HEK293 (cell line): ENCODE data around the gene GPR15.
A peak's percentile ranks its signal among the peaks of the same experiment; 100 is the strongest.

ENCODE experiments used
- EGR2 ChIP-seq: fragments of 450-650 bp; formaldehyde crosslinking; IDR thresholded peaks from 2 replicates; pipeline ENCODE4 v1.5.1; 2016; ENCODE audit warnings: low read depth, missing biosample characterization, missing genetic modification characterization
- MEIS1 ChIP-seq: sonication (generic); formaldehyde crosslinking; IDR thresholded peaks from 2 replicates; pipeline ENCODE4 v1.8.1; 2022; ENCODE audit warnings: missing genetic modification reagents, mild to moderate bottlenecking, borderline replicate concordance
- MYNN ChIP-seq: fragments of 450-650 bp; formaldehyde crosslinking; IDR thresholded peaks from 2 replicates; pipeline ENCODE4 v1.5.1; 2016; ENCODE audit warnings: missing biosample characterization, missing genetic modification characterization, borderline replicate concordance
- SP2 ChIP-seq: fragments of 450-650 bp; formaldehyde crosslinking; IDR thresholded peaks from 2 replicates; pipeline ENCODE4 v1.5.1; 2016; ENCODE audit warnings: missing biosample characterization, missing genetic modification characterization
- SP7 ChIP-seq: fragments of 450-650 bp; formaldehyde crosslinking; IDR thresholded peaks from 2 replicates; pipeline ENCODE4 v1.5.1; 2016; ENCODE audit warnings: missing biosample characterization, missing genetic modification characterization
- ZBTB17 ChIP-seq: fragments of 450-650 bp; formaldehyde crosslinking; IDR thresholded peaks from 2 replicates; pipeline ENCODE4 v1.5.1; 2016; ENCODE audit warnings: missing biosample characterization, missing genetic modification characterization
- ZFP3 ChIP-seq: fragments of 450-650 bp; formaldehyde crosslinking; IDR thresholded peaks from 2 replicates; pipeline ENCODE4 v1.5.1; 2016; ENCODE audit warnings: low read depth, missing biosample characterization, missing genetic modification characterization
- ZNF121 ChIP-seq: fragments of 450-650 bp; formaldehyde crosslinking; IDR thresholded peaks from 2 replicates; pipeline ENCODE4 v1.5.1; 2016; ENCODE audit warnings: missing biosample characterization, missing genetic modification characterization
- ZNF133 ChIP-seq: fragments of 450-650 bp; formaldehyde crosslinking; IDR thresholded peaks from 2 replicates; pipeline ENCODE4 v1.5.1; 2016; ENCODE audit warnings: missing biosample characterization, missing genetic modification characterization
- ZNF146 ChIP-seq: fragments of 450-650 bp; formaldehyde crosslinking; IDR thresholded peaks from 2 replicates; pipeline ENCODE4 v1.5.1; 2016; ENCODE audit warnings: missing biosample characterization, missing genetic modification characterization
- ZNF157 ChIP-seq: fragments of 450-650 bp; formaldehyde crosslinking; IDR thresholded peaks from 2 replicates; pipeline ENCODE4 v1.5.1; 2016; ENCODE audit warnings: missing biosample characterization, missing genetic modification characterization
- ZNF202 ChIP-seq: fragments of 450-650 bp; formaldehyde crosslinking; IDR thresholded peaks from 2 replicates; pipeline ENCODE4 v1.5.1; 2016; ENCODE audit warnings: missing biosample characterization, missing genetic modification characterization, borderline replicate concordance
- ZNF211 ChIP-seq: fragments of 450-650 bp; formaldehyde crosslinking; IDR thresholded peaks from 2 replicates; pipeline ENCODE4 v1.5.1; 2016; ENCODE audit warnings: low read depth, missing biosample characterization, missing genetic modification characterization
- ZNF23 ChIP-seq: fragments of 450-650 bp; formaldehyde crosslinking; IDR thresholded peaks from 2 replicates; pipeline ENCODE4 v1.5.1; 2016; ENCODE audit warnings: missing biosample characterization, missing genetic modification characterization, borderline replicate concordance
- ZNF324 ChIP-seq: fragments of 450-650 bp; formaldehyde crosslinking; IDR thresholded peaks from 2 replicates; pipeline ENCODE4 v1.5.1; 2016; ENCODE audit warnings: missing biosample characterization, missing genetic modification characterization
- ZNF350 ChIP-seq: fragments of 450-650 bp; formaldehyde crosslinking; IDR thresholded peaks from 2 replicates; pipeline ENCODE4 v1.5.0; 2017; ENCODE audit warnings: missing biosample characterization, mild to moderate bottlenecking, missing genetic modification characterization
- ZNF426 ChIP-seq: fragments of 450-650 bp; formaldehyde crosslinking; IDR thresholded peaks from 2 replicates; pipeline ENCODE4 v1.5.1; 2017; ENCODE audit warnings: missing biosample characterization, missing genetic modification characterization, mild to moderate bottlenecking, inconsistent platforms, moderate library complexity
- ZNF473 ChIP-seq: fragments of 450-650 bp; formaldehyde crosslinking; IDR thresholded peaks from 2 replicates; pipeline ENCODE4 v1.5.1; 2017; ENCODE audit warnings: missing biosample characterization, missing genetic modification characterization
- ZNF548 ChIP-seq: fragments of 450-650 bp; formaldehyde crosslinking; IDR thresholded peaks from 2 replicates; pipeline ENCODE4 v1.5.1; 2016; ENCODE audit warnings: missing biosample characterization, missing genetic modification characterization
- ZNF549 ChIP-seq: fragments of 450-650 bp; IDR thresholded peaks from 2 replicates; pipeline ENCODE4 v1.5.1; 2018; ENCODE audit warnings: missing biosample characterization, missing genetic modification characterization, mild to moderate bottlenecking, inconsistent platforms, moderate library complexity
- ZNF558 ChIP-seq: fragments of 450-650 bp; formaldehyde crosslinking; IDR thresholded peaks from 2 replicates; pipeline ENCODE4 v1.5.1; 2016; ENCODE audit warnings: missing biosample characterization, missing genetic modification characterization
- ZNF621 ChIP-seq: fragments of 450-650 bp; formaldehyde crosslinking; IDR thresholded peaks from 2 replicates; pipeline ENCODE4 v1.5.1; 2017; ENCODE audit warnings: missing biosample characterization, missing genetic modification characterization
- ZNF629 ChIP-seq: fragments of 450-650 bp; formaldehyde crosslinking; IDR thresholded peaks from 2 replicates; pipeline ENCODE4 v1.5.1; 2017; ENCODE audit warnings: missing biosample characterization, missing genetic modification characterization
- ZNF658 ChIP-seq: fragments of 450-650 bp; formaldehyde crosslinking; IDR thresholded peaks from 2 replicates; pipeline ENCODE4; 2016; ENCODE audit warnings: missing biosample characterization, missing genetic modification characterization
- ZNF777 ChIP-seq: fragments of 450-650 bp; formaldehyde crosslinking; IDR thresholded peaks from 2 replicates; pipeline ENCODE4 v1.5.1; 2017; ENCODE audit warnings: missing biosample characterization, missing genetic modification characterization, borderline replicate concordance
- TF ChIP-seq, protein P1 (sequence below): fragments of 450-650 bp; formaldehyde crosslinking; IDR thresholded peaks from 2 replicates; pipeline ENCODE4 v1.5.1; 2017; ENCODE audit warnings: missing biosample characterization, missing genetic modification characterization
- TF ChIP-seq, protein P2 (sequence below): fragments of 450-650 bp; formaldehyde crosslinking; IDR thresholded peaks from 2 replicates; pipeline ENCODE4 v1.5.0; 2017; ENCODE audit warnings: missing biosample characterization, missing genetic modification characterization, borderline replicate concordance
- TF ChIP-seq, protein P3 (sequence below): fragments of 450-650 bp; formaldehyde crosslinking; IDR thresholded peaks from 2 replicates; pipeline ENCODE4 v1.5.1; 2016; ENCODE audit warnings: missing biosample characterization, missing genetic modification characterization
- TF ChIP-seq, protein P4 (sequence below): fragments of 450-650 bp; formaldehyde crosslinking; IDR thresholded peaks from 2 replicates; pipeline ENCODE4 v1.5.1; 2016; ENCODE audit warnings: missing biosample characterization, missing genetic modification characterization
- TF ChIP-seq, protein P5 (sequence below): fragments of 450-650 bp; formaldehyde crosslinking; IDR thresholded peaks from 2 replicates; pipeline ENCODE4 v1.5.1; 2016; ENCODE audit warnings: missing biosample characterization, missing genetic modification characterization

GPR15 gene

DNA sequence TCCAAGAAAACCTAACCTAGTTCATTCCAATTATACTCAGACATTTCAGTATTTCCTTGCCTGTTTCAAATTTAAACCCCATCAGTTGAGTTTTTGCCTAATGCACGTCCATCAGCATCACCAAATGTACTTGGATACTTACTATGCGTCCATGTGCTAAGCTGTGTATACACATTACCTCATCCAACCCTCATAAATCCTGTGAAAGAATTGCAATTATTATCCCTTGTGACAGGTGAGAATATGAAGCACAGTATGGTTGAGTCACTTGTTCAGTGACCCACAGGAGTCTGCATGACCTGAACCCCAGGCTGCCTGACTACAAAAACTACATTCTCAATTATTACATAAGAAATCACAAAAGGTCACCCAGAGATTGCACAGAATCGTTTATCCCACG lies 31.8 kb upstream of the GPR15 start (continued):
- TF ChIP-seq, protein P1, sequence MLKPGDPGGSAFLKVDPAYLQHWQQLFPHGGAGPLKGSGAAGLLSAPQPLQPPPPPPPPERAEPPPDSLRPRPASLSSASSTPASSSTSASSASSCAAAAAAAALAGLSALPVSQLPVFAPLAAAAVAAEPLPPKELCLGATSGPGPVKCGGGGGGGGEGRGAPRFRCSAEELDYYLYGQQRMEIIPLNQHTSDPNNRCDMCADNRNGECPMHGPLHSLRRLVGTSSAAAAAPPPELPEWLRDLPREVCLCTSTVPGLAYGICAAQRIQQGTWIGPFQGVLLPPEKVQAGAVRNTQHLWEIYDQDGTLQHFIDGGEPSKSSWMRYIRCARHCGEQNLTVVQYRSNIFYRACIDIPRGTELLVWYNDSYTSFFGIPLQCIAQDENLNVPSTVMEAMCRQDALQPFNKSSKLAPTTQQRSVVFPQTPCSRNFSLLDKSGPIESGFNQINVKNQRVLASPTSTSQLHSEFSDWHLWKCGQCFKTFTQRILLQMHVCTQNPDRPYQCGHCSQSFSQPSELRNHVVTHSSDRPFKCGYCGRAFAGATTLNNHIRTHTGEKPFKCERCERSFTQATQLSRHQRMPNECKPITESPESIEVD (tag by site-specific recombination) = peak; percentile 98
- TF ChIP-seq ZNF324 (tag by site-specific recombination) (no peak), ZNF621 (tag by site-specific recombination) (no peak), ZNF658 (tag by site-specific recombination) (no peak), SP2 (0 out of 2 replicates have a peak, but pooled peaks have one; percentile 17), EGR2 (no peak), ZNF473 (tag by site-specific recombination) (no peak), ZNF549 (tag by site-specific recombination) (no peak), ZNF23 (tag by site-specific recombination) (no peak), SP7 (tag by site-specific recombination) (peak; percentile 86), ZNF121 (tag by site-specific recombination) (no peak), ZNF211 (tag by site-specific recombination) (no peak), ZNF133 (tag by site-specific recombination) (no peak), ZNF146 (0 out of 2 replicates have a peak, but pooled peaks have one; percentile 20), ZNF202 (tag by site-specific recombination) (no peak), MEIS1 (CRISPR knock-in tag) (peak; percentile 45; the same call in 1 of the 2 replicates), MYNN (tag by site-specific recombination) (no peak), ZNF157 (tag by site-specific recombination) (no peak), ZFP3 (tag by site-specific recombination) (no peak), ZBTB17 (tag by site-specific recombination) (0 out of 2 replicates have a peak, but pooled peaks have one; percentile 41), ZNF350 (tag by site-specific recombination) (no peak), ZNF629 (peak; percentile 93), ZNF558 (tag by site-specific recombination) (0 out of 2 replicates have a peak, but pooled peaks have one; percentile 32), ZNF426 (tag by site-specific recombination) (no peak), ZNF777 (tag by site-specific recombination) (no peak), ZNF548 (tag by site-specific recombination) (no peak)
- TF ChIP-seq, protein P2, sequence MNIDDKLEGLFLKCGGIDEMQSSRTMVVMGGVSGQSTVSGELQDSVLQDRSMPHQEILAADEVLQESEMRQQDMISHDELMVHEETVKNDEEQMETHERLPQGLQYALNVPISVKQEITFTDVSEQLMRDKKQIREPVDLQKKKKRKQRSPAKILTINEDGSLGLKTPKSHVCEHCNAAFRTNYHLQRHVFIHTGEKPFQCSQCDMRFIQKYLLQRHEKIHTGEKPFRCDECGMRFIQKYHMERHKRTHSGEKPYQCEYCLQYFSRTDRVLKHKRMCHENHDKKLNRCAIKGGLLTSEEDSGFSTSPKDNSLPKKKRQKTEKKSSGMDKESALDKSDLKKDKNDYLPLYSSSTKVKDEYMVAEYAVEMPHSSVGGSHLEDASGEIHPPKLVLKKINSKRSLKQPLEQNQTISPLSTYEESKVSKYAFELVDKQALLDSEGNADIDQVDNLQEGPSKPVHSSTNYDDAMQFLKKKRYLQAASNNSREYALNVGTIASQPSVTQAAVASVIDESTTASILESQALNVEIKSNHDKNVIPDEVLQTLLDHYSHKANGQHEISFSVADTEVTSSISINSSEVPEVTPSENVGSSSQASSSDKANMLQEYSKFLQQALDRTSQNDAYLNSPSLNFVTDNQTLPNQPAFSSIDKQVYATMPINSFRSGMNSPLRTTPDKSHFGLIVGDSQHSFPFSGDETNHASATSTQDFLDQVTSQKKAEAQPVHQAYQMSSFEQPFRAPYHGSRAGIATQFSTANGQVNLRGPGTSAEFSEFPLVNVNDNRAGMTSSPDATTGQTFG (tag by site-specific recombination) = no peak
- TF ChIP-seq, protein P3, sequence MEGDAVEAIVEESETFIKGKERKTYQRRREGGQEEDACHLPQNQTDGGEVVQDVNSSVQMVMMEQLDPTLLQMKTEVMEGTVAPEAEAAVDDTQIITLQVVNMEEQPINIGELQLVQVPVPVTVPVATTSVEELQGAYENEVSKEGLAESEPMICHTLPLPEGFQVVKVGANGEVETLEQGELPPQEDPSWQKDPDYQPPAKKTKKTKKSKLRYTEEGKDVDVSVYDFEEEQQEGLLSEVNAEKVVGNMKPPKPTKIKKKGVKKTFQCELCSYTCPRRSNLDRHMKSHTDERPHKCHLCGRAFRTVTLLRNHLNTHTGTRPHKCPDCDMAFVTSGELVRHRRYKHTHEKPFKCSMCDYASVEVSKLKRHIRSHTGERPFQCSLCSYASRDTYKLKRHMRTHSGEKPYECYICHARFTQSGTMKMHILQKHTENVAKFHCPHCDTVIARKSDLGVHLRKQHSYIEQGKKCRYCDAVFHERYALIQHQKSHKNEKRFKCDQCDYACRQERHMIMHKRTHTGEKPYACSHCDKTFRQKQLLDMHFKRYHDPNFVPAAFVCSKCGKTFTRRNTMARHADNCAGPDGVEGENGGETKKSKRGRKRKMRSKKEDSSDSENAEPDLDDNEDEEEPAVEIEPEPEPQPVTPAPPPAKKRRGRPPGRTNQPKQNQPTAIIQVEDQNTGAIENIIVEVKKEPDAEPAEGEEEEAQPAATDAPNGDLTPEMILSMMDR (tag by site-specific recombination) = no peak
- TF ChIP-seq, protein P4, sequence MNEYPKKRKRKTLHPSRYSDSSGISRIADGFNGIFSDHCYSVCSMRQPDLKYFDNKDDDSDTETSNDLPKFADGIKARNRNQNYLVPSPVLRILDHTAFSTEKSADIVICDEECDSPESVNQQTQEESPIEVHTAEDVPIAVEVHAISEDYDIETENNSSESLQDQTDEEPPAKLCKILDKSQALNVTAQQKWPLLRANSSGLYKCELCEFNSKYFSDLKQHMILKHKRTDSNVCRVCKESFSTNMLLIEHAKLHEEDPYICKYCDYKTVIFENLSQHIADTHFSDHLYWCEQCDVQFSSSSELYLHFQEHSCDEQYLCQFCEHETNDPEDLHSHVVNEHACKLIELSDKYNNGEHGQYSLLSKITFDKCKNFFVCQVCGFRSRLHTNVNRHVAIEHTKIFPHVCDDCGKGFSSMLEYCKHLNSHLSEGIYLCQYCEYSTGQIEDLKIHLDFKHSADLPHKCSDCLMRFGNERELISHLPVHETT (tag by site-specific recombination) = peak; percentile 64; the same call in 1 of the 2 replicates
- TF ChIP-seq, protein P5, sequence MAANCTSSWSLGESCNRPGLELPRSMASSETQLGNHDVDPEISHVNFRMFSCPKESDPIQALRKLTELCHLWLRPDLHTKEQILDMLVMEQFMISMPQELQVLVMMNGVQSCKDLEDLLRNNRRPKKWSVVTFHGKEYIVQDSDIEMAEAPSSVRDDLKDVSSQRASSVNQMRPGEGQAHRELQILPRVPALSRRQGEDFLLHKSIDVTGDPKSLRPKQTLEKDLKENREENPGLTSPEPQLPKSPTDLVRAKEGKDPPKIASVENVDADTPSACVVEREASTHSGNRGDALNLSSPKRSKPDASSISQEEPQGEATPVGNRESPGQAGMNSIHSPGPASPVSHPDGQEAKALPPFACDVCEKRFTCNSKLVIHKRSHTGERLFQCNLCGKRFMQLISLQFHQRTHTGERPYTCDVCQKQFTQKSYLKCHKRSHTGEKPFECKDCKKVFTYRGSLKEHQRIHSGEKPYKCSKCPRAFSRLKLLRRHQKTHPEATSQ (tag by site-specific recombination) = no peak
